Eye (tissue), 1 donor: ENCODE results near the gene SLC12A5.
"Not testable (repeated sequence)": the region's sequence is repeated elsewhere in the genome, so short reads cannot be mapped to it uniquely, and the experiment has no call there.

Experiments
- DNase-seq: peaks from one replicate; pipeline ENCODE4 v3.0.0-alpha.2; 2015

SLC12A5 gene

GRCh38 chr20:46028772-46029371 lies at the start of gene SLC12A5:
Gene SLC12A5 (plus strand): TSS chr20:46029215. CDS start chr20:46029345, 130 bp downstream.
- DNase-seq = no peak

GRCh38 chr20:45981261-45981660 lies 47.8 kb upstream of the SLC12A5 start:
- no peak for DNase-seq

GRCh38 chr20:45983279-45983743 lies 45.7 kb upstream of the SLC12A5 start:
- no peak for DNase-seq

- peak; percentile 41 for DNase-seq
Observed at GRCh38 chr20:45985573-45985972, 43.4 kb upstream of the SLC12A5 start.

GRCh38 chr20:45987108-45987780 lies 41.8 kb upstream of the SLC12A5 start:
- peak; percentile 84 for DNase-seq

- not testable (repeated sequence) for DNase-seq
Observed at GRCh38 chr20:45988830-45989229, 40.2 kb upstream of the SLC12A5 start.

- DNase-seq = no peak
Observed at GRCh38 chr20:45991616-45992015, 37.4 kb upstream of the SLC12A5 start.

- DNase-seq = no peak
Observed at GRCh38 chr20:45993197-45993951, 35.6 kb upstream of the SLC12A5 start.

- no peak for DNase-seq
Observed at GRCh38 chr20:45994761-45995493, 34.1 kb upstream of the SLC12A5 start.

- DNase-seq = not testable (repeated sequence)
Observed at GRCh38 chr20:45995495-45996097, 33.4 kb upstream of the SLC12A5 start.

- DNase-seq = no peak
Observed at GRCh38 chr20:45997187-45997586, 31.8 kb upstream of the SLC12A5 start.

GRCh38 chr20:45998337-45998736 lies 30.7 kb upstream of the SLC12A5 start:
- no peak for DNase-seq

GRCh38 chr20:45998761-45999160 lies 30.3 kb upstream of the SLC12A5 start:
- DNase-seq = no peak

- no peak for DNase-seq
Observed at GRCh38 chr20:45999557-46000261, 29.3 kb upstream of the SLC12A5 start.

GRCh38 chr20:46000262-46000996 lies 28.6 kb upstream of the SLC12A5 start:
- peak; percentile 15 for DNase-seq

- no peak for DNase-seq
Observed at GRCh38 chr20:46001498-46001897, 27.5 kb upstream of the SLC12A5 start.

- DNase-seq = no peak
Observed at GRCh38 chr20:46002008-46002407, 27.0 kb upstream of the SLC12A5 start.

- DNase-seq = no peak
Observed at GRCh38 chr20:46004187-46004586, 24.8 kb upstream of the SLC12A5 start.

GRCh38 chr20:46004889-46005473 lies 24.0 kb upstream of the SLC12A5 start:
- DNase-seq = no peak

GRCh38 chr20:46006022-46006705 lies 22.9 kb upstream of the SLC12A5 start:
- no peak for DNase-seq
